WTC11 (cell line): ENCODE measurements around the gene NDOR1. TPM values are rescaled to one million over a fixed set of nuclear protein-coding genes. Genes with fewer than 3 reads are reported as not detected.

Experiments used
- ATAC-seq: fragments of 200-7000 bp; cut with Tn5 transposase; 2 replicates; pipeline ENCODE4 v1.10.0; 2021; ENCODE audit warnings: mild to moderate bottlenecking, moderate library complexity
- CTCF ChIA-PET: fragments of 300-600 bp; sonication (Branson Sonifier 250); formaldehyde crosslinking; loops from one replicate; lab custom pipeline; 2021; ENCODE audit warnings: antibody characterized with exemption; lab: Charles Lee
- POLR2A ChIA-PET: fragments of 350-600 bp; sonication (Branson Sonifier 250); formaldehyde crosslinking; loops from one replicate; lab custom pipeline; 2021; ENCODE audit warnings: antibody characterized with exemption; lab: Charles Lee
- DNase-seq: peaks from one replicate; pipeline ENCODE4 v3.0.0; 2021; ENCODE audit warnings: low spot score
- H3K27ac Mint-ChIP-seq: 2 replicates; pipeline ENCODE4 v1.8.0; 2021; ENCODE audit warnings: mixed read lengths
- H3K27me3 Mint-ChIP-seq: 2 replicates; pipeline ENCODE4 v1.8.0; 2021; ENCODE audit warnings: low read depth, mild to moderate bottlenecking, moderate library complexity, mixed read lengths
- H3K36me3 Mint-ChIP-seq: 2 replicates; pipeline ENCODE4 v1.8.0; 2021; ENCODE audit warnings: mixed read lengths
- H3K4me1 Mint-ChIP-seq: 2 replicates; pipeline ENCODE4 v1.8.0; 2022; ENCODE audit warnings: mixed read lengths
- H3K4me3 Mint-ChIP-seq: 2 replicates; pipeline ENCODE4 v1.8.0; 2021; ENCODE audit warnings: mild to moderate bottlenecking, moderate library complexity, mixed read lengths
- H3K9me3 Mint-ChIP-seq: 2 replicates; pipeline ENCODE4 v1.8.0; 2021; ENCODE audit warnings: mixed read lengths
- ARID4B ChIP-seq: sonication (generic); formaldehyde crosslinking; IDR thresholded peaks from 2 replicates; pipeline ENCODE4 v1.8.0; 2023; ENCODE audit warnings: missing genetic modification reagents, mild to moderate bottlenecking, borderline replicate concordance
- CBFB ChIP-seq: sonication (generic); formaldehyde crosslinking; IDR thresholded peaks from 2 replicates; pipeline ENCODE4 v1.8.1; 2022; ENCODE audit warnings: mild to moderate bottlenecking, low read depth, missing genetic modification reagents
- CREB1 ChIP-seq: sonication (generic); formaldehyde crosslinking; IDR thresholded peaks from 2 replicates; pipeline ENCODE4 v1.8.0; 2023; ENCODE audit warnings: mild to moderate bottlenecking, missing genetic modification reagents
- CREM ChIP-seq: sonication (generic); formaldehyde crosslinking; IDR thresholded peaks from 2 replicates; pipeline ENCODE4 v1.8.1; 2022; ENCODE audit warnings: mild to moderate bottlenecking, missing genetic modification reagents, moderate library complexity
- HMGA2 ChIP-seq: fragments of 250-450 bp; sonication (Bioruptor Pico); IDR thresholded peaks from 2 replicates; pipeline ENCODE4 v1.4.0; 2021; ENCODE audit warnings: mild to moderate bottlenecking, moderate library complexity
- JUN ChIP-seq: sonication (generic); formaldehyde crosslinking; IDR thresholded peaks from 2 replicates; pipeline ENCODE4 v1.8.0; 2023; ENCODE audit warnings: mild to moderate bottlenecking, missing genetic modification reagents
- KAT7 ChIP-seq: sonication (generic); formaldehyde crosslinking; IDR thresholded peaks from 2 replicates; pipeline ENCODE4 v1.8.1; 2023; ENCODE audit warnings: missing genetic modification reagents, mild to moderate bottlenecking, borderline replicate concordance
- MAX ChIP-seq: sonication (generic); formaldehyde crosslinking; IDR thresholded peaks from 2 replicates; pipeline ENCODE4 v1.8.0; 2022; ENCODE audit warnings: mild to moderate bottlenecking, missing genetic modification reagents
- OVOL2 ChIP-seq: fragments of 250-450 bp; sonication (Bioruptor Pico); IDR thresholded peaks from 2 replicates; pipeline ENCODE4 v1.9.0; 2021; ENCODE audit warnings: mild to moderate bottlenecking, borderline replicate concordance
- PRRX2 ChIP-seq: fragments of 250-450 bp; sonication (Bioruptor Pico); IDR thresholded peaks from 2 replicates; pipeline ENCODE4 v1.8.0; 2021; ENCODE audit warnings: mild to moderate bottlenecking
- SMAD4 ChIP-seq: sonication (generic); formaldehyde crosslinking; IDR thresholded peaks from 2 replicates; pipeline ENCODE4 v1.8.0; 2022; ENCODE audit warnings: mild to moderate bottlenecking, missing genetic modification reagents
- TEAD4 ChIP-seq: sonication (generic); formaldehyde crosslinking; IDR thresholded peaks from 2 replicates; pipeline ENCODE4 v1.8.0; 2022; ENCODE audit warnings: mild to moderate bottlenecking, missing genetic modification reagents
- ZNF425 ChIP-seq: fragments of 250-450 bp; sonication (Bioruptor Pico); conservative IDR thresholded peaks from 2 replicates; pipeline ENCODE4 v1.9.0; 2021; ENCODE audit warnings: mild to moderate bottlenecking
- total RNA-seq: library from RNA; stranded (reverse); gene quantifications from 3 replicates; pipeline ENCODE4 v1.2.3, GENCODE V29; 2021
- TF ChIP-seq, protein P1 (sequence below): fragments of 200-600 bp; IDR thresholded peaks from 2 replicates; pipeline ENCODE4 v1.8.0; 2022; ENCODE audit warnings: antibody characterized with exemption

The NDOR1 gene
- total RNA-seq, 1 experiment from 2014 or later, result 49.0 TPM

- POLR2A ChIA-PET, result interaction anchor here (0.6 to 1.5 kb wide), 19 partner anchors 11 to 223 kb away, joined by 3 to 13 read pairs (median 5); partner anchors contain the start of genes ANAPC2, MAN1B1, NELFB and RNF208
- no peak for DNase-seq
- ATAC-seq, result peak; percentile 0; the same call in 1 of the 2 replicates
These were observed 4.2 kb upstream of the NDOR1 start for GRCh38 chr9:137201205-137201868.

GRCh38 chr9:137202966-137203365 is 2.5 kb upstream of the NDOR1 start:
- ATAC-seq, result no peak
- Mint-ChIP-seq H3K27ac (no peak overlapping the region), H3K36me3 (peaks cover 14% of the 10 kb centered on the region), H3K4me1 (peaks cover 40% of the 10 kb centered on the region), H3K4me3 (peak overlapping the region; percentile 24), H3K9me3 (no peaks in the 10 kb centered on the region), H3K27me3 (no peaks in the 10 kb centered on the region)
- POLR2A ChIA-PET, result interaction anchor here (0.7 to 1.3 kb wide), 2 partner anchors 8 to 15 kb away, joined by 3 to 6 read pairs; no protein-coding TSS in a partner anchor
- CTCF ChIA-PET, result no interaction called here
- TF ChIP-seq JUN (CRISPR knock-in tag), result no peak
- no peak for TF ChIP-seq TEAD4 (CRISPR knock-in tag)
- no peak for TF ChIP-seq CBFB (CRISPR knock-in tag)
- TF ChIP-seq, protein P1, sequence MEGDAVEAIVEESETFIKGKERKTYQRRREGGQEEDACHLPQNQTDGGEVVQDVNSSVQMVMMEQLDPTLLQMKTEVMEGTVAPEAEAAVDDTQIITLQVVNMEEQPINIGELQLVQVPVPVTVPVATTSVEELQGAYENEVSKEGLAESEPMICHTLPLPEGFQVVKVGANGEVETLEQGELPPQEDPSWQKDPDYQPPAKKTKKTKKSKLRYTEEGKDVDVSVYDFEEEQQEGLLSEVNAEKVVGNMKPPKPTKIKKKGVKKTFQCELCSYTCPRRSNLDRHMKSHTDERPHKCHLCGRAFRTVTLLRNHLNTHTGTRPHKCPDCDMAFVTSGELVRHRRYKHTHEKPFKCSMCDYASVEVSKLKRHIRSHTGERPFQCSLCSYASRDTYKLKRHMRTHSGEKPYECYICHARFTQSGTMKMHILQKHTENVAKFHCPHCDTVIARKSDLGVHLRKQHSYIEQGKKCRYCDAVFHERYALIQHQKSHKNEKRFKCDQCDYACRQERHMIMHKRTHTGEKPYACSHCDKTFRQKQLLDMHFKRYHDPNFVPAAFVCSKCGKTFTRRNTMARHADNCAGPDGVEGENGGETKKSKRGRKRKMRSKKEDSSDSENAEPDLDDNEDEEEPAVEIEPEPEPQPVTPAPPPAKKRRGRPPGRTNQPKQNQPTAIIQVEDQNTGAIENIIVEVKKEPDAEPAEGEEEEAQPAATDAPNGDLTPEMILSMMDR, result no peak
- no peak for TF ChIP-seq HMGA2
- no peak for TF ChIP-seq SMAD4 (CRISPR knock-in tag)
- DNase-seq, result no peak

More at GRCh38 chr9:137201205-137201868, 4.2 kb upstream of the NDOR1 start:
- CTCF ChIA-PET, result interaction anchor here (0.6 to 2.8 kb wide), 17 partner anchors 12 to 624 kb away, joined by 3 to 28 read pairs (median 5); partner anchors contain the start of genes AJM1, ANAPC2, CYSRT1 and ENTPD2
- no peak for TF ChIP-seq PRRX2 (CRISPR knock-in tag)
- TF ChIP-seq CREM (CRISPR knock-in tag), result no peak
- TF ChIP-seq ARID4B (CRISPR knock-in tag), result 0 out of 2 replicates have a peak, but pooled peaks have one; percentile 53
- TF ChIP-seq ZNF425 (CRISPR knock-in tag), result no peak
- TF ChIP-seq KAT7 (CRISPR knock-in tag), result 0 out of 2 replicates have a peak, but pooled peaks have one; percentile 1
- 0 out of 2 replicates have a peak, but pooled peaks have one; percentile 5 for TF ChIP-seq MAX (CRISPR knock-in tag)
- TF ChIP-seq TEAD4 (CRISPR knock-in tag), result no peak
- no peak for TF ChIP-seq OVOL2 (CRISPR knock-in tag)
- no peak for TF ChIP-seq CREB1 (CRISPR knock-in tag)
- Mint-ChIP-seq H3K4me3 (peak overlapping the region; percentile 81), H3K27me3 (no peaks in the 10 kb centered on the region), H3K27ac (peak overlapping the region; percentile 91), H3K36me3 (no peaks in the 10 kb centered on the region), H3K9me3 (no peaks in the 10 kb centered on the region), H3K4me1 (peaks cover 34% of the 10 kb centered on the region)
